ENCODE measurements around the gene DDAH1. TPM values are rescaled to one million over a fixed set of nuclear protein-coding genes. Genes with fewer than 3 reads are reported as not detected.
A peak's percentile ranks its signal among the peaks of the same experiment; 100 is the strongest.

Gene DDAH1
- polyA plus RNA-seq, 1 donor = 115 TPM

DNA sequence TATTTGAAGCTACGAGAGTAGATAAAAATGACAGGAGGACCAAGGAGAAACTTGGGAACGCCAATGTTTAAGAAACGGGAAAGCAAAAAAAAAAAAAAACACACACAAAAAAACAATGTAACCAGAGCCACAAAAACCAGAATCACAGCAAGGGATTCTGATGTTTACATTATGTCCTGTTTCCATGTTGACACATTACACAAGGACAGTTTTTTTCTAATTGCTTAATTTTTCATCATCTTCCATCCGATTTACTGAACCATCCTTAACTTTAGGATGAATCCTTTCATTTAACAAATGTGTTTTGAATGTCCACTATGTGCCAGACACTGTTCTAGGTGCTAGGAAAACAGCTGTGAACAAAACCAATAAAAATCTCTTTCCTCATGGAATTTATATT is 187.2 kb downstream of the DDAH1 start:
- WGBS (ENCODE audit: insufficient coverage, low lambda C conversion rate) = 94% methylated on average over 4 of the region's 4 CpGs
- Histone ChIP-seq H3K27me3 (ENCODE audit: control insufficient read depth, insufficient read depth, low read length) (no peaks in the 10 kb centered on the region), H3K4me3 (ENCODE audit: low read length) (no peak overlapping the region), H3K27ac (ENCODE audit: low read length) (no peak overlapping the region), H3K36me3 (ENCODE audit: control insufficient read depth, insufficient read depth, low read length) (peaks cover 3% of the 10 kb centered on the region), H3K9me3 (ENCODE audit: control insufficient read depth, low read depth, low read length) (no peaks in the 10 kb centered on the region), H3K4me1 (ENCODE audit: control insufficient read depth, insufficient read depth, low read length) (peaks cover 19% of the 10 kb centered on the region)
- DNase-seq = no peak

DNA sequence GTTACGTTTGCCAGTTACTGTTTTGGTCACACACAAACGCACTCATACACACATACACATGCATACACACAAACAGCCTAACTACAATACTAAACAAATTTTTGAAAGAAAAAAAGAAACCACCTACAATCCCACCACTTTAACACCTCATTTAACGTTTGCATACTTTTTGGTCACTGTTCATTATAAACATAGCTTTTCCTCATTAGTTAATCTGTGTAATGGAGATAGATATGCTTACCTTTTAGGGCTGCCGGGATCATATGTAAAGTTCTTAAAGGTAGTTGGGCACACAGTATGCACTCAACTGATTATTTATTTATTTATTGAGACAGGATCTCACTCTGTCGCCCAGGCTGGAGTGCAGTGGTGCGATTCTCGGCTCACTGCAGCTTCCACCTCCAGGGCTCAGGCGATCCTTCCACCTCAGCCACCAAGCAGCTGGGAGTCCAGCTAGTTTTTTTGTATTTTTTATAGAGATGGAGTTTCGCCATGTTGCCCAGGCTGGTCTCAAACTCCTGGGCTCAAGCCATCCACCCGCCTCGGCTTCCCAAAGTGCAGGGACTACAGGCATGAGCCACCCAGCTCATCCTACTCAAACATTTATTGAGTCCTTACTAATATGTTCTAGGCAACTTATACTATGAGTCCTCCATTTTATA is 187.8 kb downstream of the DDAH1 start:
- H3K36me3 ChIP-seq (ENCODE audit: control insufficient read depth, insufficient read depth, low read length) = peaks cover 7% of the 10 kb centered on the region
- WGBS (ENCODE audit: insufficient coverage, low lambda C conversion rate) = 0% methylated on average over 1 of the region's 11 CpGs
- H3K9me3 ChIP-seq (ENCODE audit: control insufficient read depth, low read depth, low read length) = no peaks in the 10 kb centered on the region
- H3K27me3 ChIP-seq (ENCODE audit: control insufficient read depth, insufficient read depth, low read length) = no peaks in the 10 kb centered on the region
- no peak for DNase-seq
- peaks cover 21% of the 10 kb centered on the region for H3K4me1 ChIP-seq (ENCODE audit: control insufficient read depth, insufficient read depth, low read length)
- H3K4me3 ChIP-seq (ENCODE audit: low read length) = peak overlapping the region; percentile 90
- peak overlapping the region; percentile 91 for H3K27ac ChIP-seq (ENCODE audit: low read length)

DNA sequence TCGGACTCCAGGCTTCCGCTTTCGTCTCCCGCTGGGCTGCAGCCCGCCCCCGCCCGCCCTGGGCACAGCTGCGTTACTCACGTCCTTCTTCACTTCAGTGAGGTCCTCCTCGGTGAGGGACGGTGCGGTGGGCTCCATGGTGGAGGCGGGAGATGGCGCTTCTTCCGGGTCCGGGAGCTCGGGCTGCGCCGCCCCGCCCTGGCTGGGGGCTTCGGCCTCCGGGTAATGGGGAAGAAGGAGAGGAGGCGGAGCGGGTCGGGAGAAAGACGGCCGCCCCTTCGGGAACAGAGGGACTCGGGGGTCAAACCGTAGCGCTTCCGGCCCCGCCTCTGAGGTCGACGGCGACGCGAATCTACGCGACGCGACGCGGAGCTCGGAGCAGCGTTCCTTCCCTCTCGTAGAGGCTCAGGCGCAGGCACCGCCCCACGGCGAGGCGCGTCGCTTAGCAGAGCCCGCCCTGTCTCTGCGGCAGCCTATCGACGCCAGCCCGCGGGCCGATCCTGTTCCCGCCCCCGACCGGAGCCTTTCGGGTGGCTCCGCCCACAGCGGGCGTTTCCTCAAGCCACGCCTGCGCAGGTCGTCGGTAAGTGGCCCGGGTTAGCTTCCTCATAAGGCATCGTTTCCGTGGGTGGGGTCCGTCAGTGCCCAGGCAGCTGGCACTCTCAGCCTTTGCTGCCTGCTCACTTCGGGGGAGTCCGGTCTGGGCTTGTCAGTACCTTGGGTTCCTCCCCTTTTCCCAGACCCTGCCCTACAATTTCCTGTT is 188.6 kb downstream of the DDAH1 start, which contains the start of gene BCL10:
TSS of gene BCL10 (minus strand) at position 418 of the 763 bp plus-strand sequence. CDS start at position 138, 280 bp downstream.
- Histone ChIP-seq H3K27me3 (ENCODE audit: control insufficient read depth, insufficient read depth, low read length) (no peaks in the 10 kb centered on the region), H3K36me3 (ENCODE audit: control insufficient read depth, insufficient read depth, low read length) (peaks cover 7% of the 10 kb centered on the region), H3K4me1 (ENCODE audit: control insufficient read depth, insufficient read depth, low read length) (peaks cover 27% of the 10 kb centered on the region), H3K9me3 (ENCODE audit: control insufficient read depth, low read depth, low read length) (no peaks in the 10 kb centered on the region), H3K27ac (ENCODE audit: low read length) (peak within 1 kb of the TSS; percentile 91), H3K4me3 (ENCODE audit: low read length) (peak within 1 kb of the TSS; percentile 90)
- WGBS (ENCODE audit: insufficient coverage, low lambda C conversion rate) = no CpG with 5 or more reads among the region's 78 CpGs
- peak; percentile 99 to 100 for DNase-seq

DNA sequence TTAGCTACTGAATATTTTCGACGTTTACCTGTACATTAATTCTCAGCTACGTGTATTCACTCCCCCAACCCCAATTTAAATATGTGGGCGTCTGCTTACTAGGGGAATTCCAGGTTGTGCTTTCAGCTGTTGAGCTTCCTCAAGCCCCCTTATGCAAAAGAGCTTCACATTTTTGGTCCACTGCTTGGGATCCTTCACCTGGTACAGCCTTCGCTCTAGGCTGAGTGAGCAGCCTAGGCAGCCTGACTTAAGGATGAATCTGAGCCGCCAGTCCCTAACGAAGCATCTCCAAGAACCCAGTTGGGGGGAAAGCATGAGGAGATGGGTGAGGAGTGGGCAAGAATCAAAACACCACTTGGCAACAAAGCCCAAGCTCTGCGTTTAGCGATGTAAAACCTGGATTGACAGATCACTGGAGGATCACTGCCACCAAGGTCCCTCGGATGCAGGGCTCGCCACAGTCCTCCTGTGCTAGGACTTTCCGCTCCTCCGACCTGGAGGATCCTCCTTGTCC is 189.2 kb downstream of the DDAH1 start:
- H3K4me1 ChIP-seq (ENCODE audit: control insufficient read depth, insufficient read depth, low read length) = peaks cover 33% of the 10 kb centered on the region
- H3K4me3 ChIP-seq (ENCODE audit: low read length) = peak overlapping the region; percentile 90
- no peaks in the 10 kb centered on the region for H3K27me3 ChIP-seq (ENCODE audit: control insufficient read depth, insufficient read depth, low read length)
- no CpG with 5 or more reads among the region's 13 CpGs for WGBS (ENCODE audit: insufficient coverage, low lambda C conversion rate)
- H3K9me3 ChIP-seq (ENCODE audit: control insufficient read depth, low read depth, low read length) = no peaks in the 10 kb centered on the region
- peaks cover 10% of the 10 kb centered on the region for H3K36me3 ChIP-seq (ENCODE audit: control insufficient read depth, insufficient read depth, low read length)
- H3K27ac ChIP-seq (ENCODE audit: low read length) = peak overlapping the region; percentile 91
- peak in 1 of 2 donors; percentile 66 for DNase-seq

DNA sequence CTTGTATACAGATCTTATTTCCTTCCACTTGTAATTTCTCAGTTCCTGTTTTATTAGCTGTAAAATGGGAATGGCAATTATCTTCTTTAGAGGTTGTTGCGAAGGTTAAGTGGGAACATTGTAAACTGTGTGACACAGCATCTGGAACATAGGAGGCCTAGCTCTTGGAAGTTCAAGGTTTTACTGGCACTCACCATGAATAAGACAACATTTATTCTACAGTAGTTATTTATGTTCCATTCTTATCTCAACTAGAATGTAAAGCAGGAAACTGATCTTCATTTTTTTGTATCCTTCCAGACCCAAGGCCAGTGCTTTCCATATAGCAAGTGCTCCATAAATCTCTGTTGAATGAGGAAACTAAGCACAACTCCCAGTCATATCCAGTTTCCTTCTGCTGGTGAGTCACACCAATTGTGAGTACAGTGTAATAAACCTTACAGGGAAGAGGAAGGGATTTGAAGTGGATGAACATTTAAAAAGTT is 189.9 kb downstream of the DDAH1 start:
- H3K27ac ChIP-seq (ENCODE audit: low read length) = peak overlapping the region; percentile 91
- DNase-seq = peak; percentile 84 to 92
- 20% methylated on average over 1 of the region's 1 CpG for WGBS (ENCODE audit: insufficient coverage, low lambda C conversion rate)
- peaks cover 15% of the 10 kb centered on the region for H3K36me3 ChIP-seq (ENCODE audit: control insufficient read depth, insufficient read depth, low read length)
- H3K9me3 ChIP-seq (ENCODE audit: control insufficient read depth, low read depth, low read length) = no peaks in the 10 kb centered on the region
- H3K27me3 ChIP-seq (ENCODE audit: control insufficient read depth, insufficient read depth, low read length) = no peaks in the 10 kb centered on the region
- H3K4me1 ChIP-seq (ENCODE audit: control insufficient read depth, insufficient read depth, low read length) = peaks cover 39% of the 10 kb centered on the region
- peak overlapping the region; percentile 90 for H3K4me3 ChIP-seq (ENCODE audit: low read length)

DNA sequence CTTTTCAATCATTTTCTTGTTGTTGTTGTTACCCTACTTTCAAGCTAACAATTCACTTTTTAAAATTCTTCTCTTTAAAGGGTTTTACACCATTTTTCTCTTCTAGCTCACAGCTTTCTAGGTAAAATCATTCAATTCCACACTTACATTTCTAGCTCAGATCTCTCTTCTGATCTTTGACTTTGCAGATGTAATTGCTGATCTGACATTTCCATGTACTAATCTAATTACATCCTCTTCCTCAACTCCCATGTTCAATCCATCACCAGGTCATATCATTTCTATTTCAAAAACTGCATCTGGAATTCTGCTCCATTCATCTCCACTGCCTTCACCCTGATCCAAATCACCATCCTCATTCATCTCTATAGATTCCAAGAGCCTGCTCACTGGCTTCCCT is 191.6 kb downstream of the DDAH1 start:
- peak overlapping the region; percentile 91 for H3K27ac ChIP-seq (ENCODE audit: low read length)
- no peaks in the 10 kb centered on the region for H3K27me3 ChIP-seq (ENCODE audit: control insufficient read depth, insufficient read depth, low read length)
- H3K4me1 ChIP-seq (ENCODE audit: control insufficient read depth, insufficient read depth, low read length) = peaks cover 45% of the 10 kb centered on the region
- no peak overlapping the region for H3K4me3 ChIP-seq (ENCODE audit: low read length)
- no peak for DNase-seq
- H3K9me3 ChIP-seq (ENCODE audit: control insufficient read depth, low read depth, low read length) = no peaks in the 10 kb centered on the region
- H3K36me3 ChIP-seq (ENCODE audit: control insufficient read depth, insufficient read depth, low read length) = peaks cover 25% of the 10 kb centered on the region

DNA sequence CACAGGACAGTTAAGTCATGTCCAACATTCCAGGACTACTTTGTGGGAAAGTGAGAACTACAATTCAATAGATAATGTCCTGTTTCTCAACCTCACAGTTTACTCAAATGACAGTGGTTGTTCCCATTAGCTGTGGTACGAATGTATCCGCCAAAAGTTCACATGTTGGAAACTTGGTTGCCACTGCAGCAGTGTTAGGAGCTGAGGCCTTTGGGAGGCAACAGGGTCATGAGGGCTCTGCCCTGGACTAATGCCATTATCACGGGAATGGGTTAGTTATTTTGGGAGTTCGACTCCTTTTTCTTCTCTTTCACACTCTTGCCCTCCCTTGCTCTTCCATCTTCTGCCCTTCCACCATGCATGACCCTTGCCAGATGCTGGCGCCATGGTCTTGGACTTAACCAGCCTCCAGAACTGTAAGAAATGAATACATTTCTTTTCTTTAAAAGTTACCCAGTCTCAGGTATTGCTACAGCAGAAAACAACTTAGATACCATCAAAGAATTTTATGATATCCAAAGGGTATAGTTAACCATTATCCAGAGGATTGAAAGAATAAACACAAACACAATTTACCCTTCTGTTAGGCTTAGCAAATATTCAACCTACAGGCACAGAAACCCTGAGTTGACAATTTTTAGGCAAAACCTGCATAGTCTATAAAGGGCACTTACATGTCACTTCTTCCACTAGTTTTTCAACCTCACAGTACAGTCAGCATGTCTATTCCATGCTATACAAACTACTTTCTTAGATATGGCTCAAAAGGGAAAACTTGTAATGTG is 196.0 kb downstream of the DDAH1 start:
- Histone ChIP-seq H3K9me3 (ENCODE audit: control insufficient read depth, low read depth, low read length) (no peaks in the 10 kb centered on the region), H3K27ac (ENCODE audit: low read length) (peak overlapping the region; percentile 74), H3K4me1 (ENCODE audit: control insufficient read depth, insufficient read depth, low read length) (peaks cover 44% of the 10 kb centered on the region), H3K36me3 (ENCODE audit: control insufficient read depth, insufficient read depth, low read length) (peaks cover 43% of the 10 kb centered on the region), H3K4me3 (ENCODE audit: low read length) (no peak overlapping the region), H3K27me3 (ENCODE audit: control insufficient read depth, insufficient read depth, low read length) (no peaks in the 10 kb centered on the region)
- peak in 1 of 2 donors; percentile 70 for DNase-seq
- WGBS (ENCODE audit: insufficient coverage, low lambda C conversion rate) = 83% methylated on average over 1 of the region's 5 CpGs

Other genes starting within 250 kb of the DDAH1 start
- gene C1orf52, start 205.5 kb downstream of the DDAH1 start, polyA plus RNA-seq = 36.7 TPM
- gene BCL10, start 188.5 kb downstream of the DDAH1 start, polyA plus RNA-seq = 27.0 TPM
- 103 TPM for gene CCN1, start 115.6 kb upstream of the DDAH1 start, polyA plus RNA-seq
- gene ZNHIT6, start 243.3 kb upstream of the DDAH1 start, polyA plus RNA-seq = 23.2 TPM

Data from large intestine (tissue), 3 donors.